Stimulated activated CD4-positive, alpha-beta T cell treated with anti-CD3 and anti-CD28 coated beads, Interleukin-1b, Interleukin-23, amount 100 ng/mL, for 4 hours (primary cell): ENCODE measurements around the gene NOP9.

Experiments used
- DNase-seq, 2 donors: peaks; one replicate each; pipeline ENCODE4 v3.0.0-alpha.2; 2020; ENCODE audit warnings: low read depth in 2 of 2

Gene NOP9

GRCh38 chr14:24329073-24329663 lies 29.5 kb downstream of the NOP9 start:
- no peak for DNase-seq

- DNase-seq, result no peak
Observed at GRCh38 chr14:24329736-24330135, 30.1 kb downstream of the NOP9 start.

DNA sequence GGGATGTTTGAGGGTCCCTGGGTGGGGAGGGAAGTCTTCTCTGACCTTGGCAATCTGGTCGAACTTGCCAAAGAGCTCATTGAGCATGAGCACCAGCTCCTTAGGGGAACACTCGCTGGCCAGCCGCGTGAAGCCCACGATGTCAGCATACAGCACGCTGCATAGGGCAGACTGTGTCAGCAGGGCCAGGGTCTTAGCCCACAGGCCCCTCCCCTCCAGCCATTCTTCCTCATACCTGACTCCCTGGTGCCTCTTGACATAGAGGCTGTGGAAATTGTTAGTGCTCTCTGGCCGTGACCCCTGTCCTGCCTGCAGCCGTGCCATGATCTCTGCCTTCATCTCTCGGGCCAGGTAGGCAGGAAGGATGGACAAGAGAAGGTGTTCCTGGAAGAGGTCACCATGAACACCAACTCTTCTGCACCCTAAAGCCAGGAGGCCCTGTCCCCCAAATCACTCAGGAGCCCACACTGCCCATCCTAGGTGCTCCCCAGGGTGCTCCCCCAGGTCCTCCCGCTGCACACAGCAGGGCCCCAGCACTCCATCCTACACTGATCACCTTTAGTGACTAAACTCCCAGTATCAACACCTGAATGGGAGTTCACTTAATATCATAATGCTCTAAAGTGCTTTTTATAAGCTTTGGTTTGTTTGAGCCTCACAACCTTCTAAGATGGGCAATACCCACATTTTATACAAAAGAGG lies 31.5 kb downstream of the NOP9 start:
- DNase-seq, result no peak

DNA sequence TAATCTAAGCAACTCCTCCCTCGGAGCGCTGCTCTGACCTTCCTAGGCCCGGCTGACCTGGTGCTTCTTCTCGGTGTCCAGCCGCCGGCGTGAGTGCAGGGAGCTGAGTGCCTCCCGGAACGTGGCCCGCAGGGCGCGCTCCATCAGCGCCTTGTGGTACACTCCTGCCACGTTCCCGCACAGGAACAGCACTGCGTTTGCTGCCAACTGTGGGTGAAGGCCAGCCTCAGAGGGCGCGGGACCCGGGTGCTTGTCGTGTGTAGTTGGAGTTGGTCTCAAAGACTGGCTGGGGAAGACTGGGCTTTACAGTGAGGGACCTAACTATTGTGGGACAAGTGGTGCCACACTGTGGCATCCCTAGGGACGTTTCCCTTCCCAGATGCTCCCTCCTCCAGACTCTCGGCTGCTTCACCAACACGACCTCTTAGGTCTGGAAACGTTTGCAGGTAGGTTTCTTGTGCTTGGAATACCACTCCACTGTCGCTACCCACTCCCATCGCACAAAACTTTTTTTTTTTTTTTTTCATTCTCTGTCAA lies 32.1 kb downstream of the NOP9 start:
- DNase-seq, result no peak

DNA sequence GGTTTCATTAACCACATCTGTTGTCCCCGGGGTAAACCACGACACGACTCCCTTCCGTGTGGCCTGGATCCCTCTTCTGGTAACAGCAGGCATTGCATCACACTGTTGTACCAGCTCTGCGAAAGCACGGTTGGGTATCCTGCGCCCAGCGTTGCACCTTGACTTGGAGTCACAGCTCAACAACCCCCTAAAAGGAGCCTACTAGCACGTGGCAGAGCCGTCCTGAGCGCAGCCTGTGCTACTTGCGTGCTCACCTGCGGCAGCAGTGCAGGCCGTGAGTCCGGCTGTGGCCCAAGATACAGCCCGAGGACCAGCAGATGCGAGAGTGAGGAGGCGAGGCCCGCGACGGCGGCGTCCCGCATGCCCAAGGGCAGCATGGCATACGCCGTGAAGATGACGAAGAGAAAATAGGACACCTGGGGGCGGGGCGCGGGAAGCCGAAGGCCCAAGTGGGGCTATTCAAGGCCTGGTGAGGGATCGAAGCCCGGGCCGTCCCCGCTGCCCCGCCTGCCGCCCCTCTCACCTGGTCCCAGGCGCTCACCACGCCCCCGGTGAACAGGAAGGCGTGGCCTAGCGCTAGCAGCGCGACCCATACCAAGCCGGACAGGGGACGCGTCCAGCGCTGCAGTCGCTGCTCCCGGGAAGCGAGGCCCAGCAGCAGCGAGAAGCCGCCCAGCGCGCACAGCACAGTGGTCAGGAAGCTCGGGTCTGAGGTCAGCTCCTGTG lies 32.8 kb downstream of the NOP9 start:
- DNase-seq, result peak; percentile 60 to 78

GRCh38 chr14:24334431-24335291 lies 35.0 kb downstream of the NOP9 start, which contains the start of gene ADCY4:
Gene ADCY4, minus strand, starts transcription at chr14:24335071. Its CDS starts 419 bp downstream, at chr14:24334652.
- peak in 1 of 2 donors; percentile 30 for DNase-seq

GRCh38 chr14:24335461-24336171 lies 36.0 kb downstream of the NOP9 start:
- no peak for DNase-seq

GRCh38 chr14:24337144-24337823 lies 37.6 kb downstream of the NOP9 start:
- DNase-seq, result no peak

GRCh38 chr14:24337824-24338175 lies 38.1 kb downstream of the NOP9 start:
- no peak for DNase-seq

DNA sequence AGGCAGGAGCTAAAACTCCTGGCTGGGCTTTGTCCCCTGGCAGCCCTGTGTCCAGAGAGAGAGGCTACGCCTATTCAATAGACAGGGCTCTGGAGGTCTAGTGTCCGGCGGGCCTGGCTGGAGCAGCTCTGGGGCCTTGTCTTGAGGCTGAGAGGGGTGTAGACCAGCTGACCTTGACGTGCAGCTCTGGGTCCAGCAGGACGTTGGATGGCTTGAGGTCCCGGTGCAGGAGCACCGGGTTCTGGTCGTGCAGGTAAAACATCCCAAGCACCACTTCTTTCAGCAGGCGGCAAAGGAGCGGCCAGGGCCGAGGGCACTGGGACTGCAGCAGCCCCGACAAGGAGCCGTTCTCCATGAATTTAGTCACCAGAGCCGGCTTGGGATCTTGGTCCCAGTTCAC lies 39.2 kb downstream of the NOP9 start:
- no peak for DNase-seq

DNA sequence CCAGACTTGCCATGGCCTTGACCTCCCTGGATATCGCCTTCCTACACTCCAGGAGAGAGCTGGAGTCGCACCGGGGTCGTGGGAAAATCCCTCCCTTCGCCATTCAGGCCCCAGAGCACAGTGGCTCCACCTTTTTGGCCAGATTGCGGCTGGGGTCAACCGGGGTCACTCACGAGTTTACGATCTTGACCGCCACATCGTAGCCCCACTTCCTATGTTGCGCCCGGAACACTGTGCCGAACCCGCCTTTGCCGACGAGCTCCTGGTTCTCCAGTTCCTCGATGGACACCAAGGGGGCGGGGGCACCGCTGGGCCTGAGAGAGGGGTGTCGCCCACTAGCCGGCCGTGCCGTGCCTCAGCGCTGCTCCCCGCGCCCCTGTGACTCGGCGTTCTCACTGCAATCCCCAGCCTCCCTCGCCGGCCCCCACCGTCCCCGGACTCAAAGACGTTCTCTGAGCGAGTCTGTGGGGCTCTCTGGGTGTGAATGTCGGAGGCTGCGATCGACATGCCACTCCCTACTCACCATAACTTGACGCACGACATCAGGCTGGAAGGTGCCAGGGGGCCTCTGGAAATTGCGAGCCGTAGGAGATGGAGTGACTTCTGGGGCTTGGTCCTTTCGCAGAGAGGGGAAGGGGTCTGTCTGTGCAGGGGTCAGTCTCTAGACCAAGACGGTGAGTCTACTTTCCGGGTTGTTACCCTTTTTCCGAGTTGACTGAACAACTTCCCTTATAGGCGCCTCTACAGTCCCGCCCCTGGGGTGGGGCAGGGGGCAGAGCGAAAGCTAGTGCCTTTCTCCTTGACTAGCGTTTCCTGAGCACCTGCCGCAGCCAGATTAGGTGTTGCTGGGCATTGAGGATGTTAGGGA lies 39.9 kb downstream of the NOP9 start, which contains the start of gene RIPK3:
Gene RIPK3 (minus strand): TSS at position 708 of the 868 bp plus-strand sequence. CDS start 165 bp downstream, at position 543.
- DNase-seq, result peak; percentile 54 to 63

GRCh38 chr14:24340606-24341005 lies 41.0 kb downstream of the NOP9 start:
- DNase-seq, result no peak

GRCh38 chr14:24342889-24343288 lies 43.2 kb downstream of the NOP9 start:
- DNase-seq, result no peak

DNA sequence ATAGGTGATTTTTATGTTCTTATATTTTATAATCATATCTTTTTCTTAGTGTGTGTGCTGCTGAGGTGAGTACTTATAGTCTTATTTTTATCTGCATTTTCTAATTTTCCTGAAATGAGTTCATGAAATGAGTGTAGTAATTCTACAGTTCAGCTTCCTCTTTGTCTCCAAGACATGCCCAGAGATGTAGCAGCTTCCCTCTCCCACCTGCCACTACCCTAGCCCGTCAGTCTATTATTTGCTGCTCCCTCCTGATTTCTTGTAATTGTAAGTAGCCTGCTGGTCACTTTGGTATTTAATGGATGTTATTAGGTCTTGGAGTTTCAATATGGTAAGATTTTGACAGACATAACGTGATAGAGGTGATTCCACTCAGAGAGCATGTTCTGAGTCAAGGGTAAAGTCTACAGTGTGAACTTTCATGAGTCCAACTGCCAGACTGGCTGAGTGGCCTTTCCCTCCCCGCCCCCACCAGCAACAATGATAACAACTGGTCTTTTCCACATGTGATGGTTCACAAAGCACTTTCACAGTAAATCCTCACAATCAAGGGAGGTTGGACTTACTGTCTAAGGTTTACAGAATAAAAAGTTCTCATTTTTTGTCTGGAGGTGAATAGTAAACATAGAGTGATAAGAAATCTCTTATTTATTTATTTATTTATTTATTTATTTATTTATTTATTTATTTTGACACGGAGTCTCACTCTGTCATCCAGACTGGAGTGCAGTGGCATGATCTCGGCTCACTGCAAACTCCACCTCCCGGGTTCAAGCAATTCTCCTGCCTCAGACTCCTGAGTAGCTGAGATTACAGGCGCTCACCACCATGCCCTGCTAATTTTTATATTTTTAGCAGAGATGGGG lies 44.4 kb downstream of the NOP9 start:
- DNase-seq, result no peak

- DNase-seq, result no peak
Observed at GRCh38 chr14:24347134-24347533, 47.5 kb downstream of the NOP9 start.

DNA sequence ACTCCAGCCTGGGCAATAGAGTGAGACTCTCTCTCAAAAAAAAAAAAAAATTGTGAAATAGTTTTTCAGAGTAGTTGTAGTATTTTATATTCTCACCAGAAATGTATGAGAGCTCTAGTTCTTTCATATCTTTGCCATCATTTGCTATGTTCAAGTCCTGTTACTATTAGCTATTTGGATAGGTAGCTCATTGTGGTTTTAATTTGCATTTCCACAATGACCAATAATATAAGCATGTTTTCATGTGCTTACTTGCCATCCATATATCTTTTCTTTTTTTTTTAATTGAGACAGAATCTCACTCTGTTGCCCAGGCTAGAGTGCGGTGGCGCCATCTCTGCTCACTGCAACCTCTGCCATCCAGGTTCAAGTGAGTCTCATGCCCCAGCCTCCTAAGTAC lies 48.5 kb downstream of the NOP9 start:
- DNase-seq, result no peak

DNA sequence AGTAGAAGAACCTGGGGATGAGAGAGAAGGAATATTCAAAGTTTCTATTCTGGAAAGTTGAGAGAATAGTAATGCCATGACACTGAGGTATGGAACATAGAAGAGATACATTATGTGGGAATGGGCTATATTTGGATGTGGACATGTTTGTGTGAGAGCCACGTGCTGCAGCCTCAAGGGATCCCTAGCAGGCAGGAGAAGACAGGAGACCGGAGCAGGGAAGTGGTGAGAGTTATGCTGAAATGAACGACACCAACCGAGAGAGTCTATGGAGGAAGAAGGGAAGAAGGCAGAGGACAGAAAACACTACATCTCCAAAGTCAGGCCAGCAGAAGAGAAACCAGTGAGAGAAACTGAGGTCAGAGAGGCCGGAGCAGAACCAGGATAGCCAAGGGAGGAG lies 50.1 kb downstream of the NOP9 start:
- no peak for DNase-seq

- DNase-seq, result no peak
Observed at GRCh38 chr14:24351517-24351916, 51.9 kb downstream of the NOP9 start.
